DMS 273 (cell line): Measurements from ENCODE around the gene AHR.
"Not testable (repeated sequence)": the region's sequence is repeated elsewhere in the genome, so short reads cannot be mapped to it uniquely, and the experiment has no call there.

Experiments used
- DNase-seq: peaks from one replicate; lab custom pipeline; 2025; ENCODE audit not compliant: unreplicated experiment; lab: John Stamatoyannopoulos, UW

Gene AHR

DNA sequence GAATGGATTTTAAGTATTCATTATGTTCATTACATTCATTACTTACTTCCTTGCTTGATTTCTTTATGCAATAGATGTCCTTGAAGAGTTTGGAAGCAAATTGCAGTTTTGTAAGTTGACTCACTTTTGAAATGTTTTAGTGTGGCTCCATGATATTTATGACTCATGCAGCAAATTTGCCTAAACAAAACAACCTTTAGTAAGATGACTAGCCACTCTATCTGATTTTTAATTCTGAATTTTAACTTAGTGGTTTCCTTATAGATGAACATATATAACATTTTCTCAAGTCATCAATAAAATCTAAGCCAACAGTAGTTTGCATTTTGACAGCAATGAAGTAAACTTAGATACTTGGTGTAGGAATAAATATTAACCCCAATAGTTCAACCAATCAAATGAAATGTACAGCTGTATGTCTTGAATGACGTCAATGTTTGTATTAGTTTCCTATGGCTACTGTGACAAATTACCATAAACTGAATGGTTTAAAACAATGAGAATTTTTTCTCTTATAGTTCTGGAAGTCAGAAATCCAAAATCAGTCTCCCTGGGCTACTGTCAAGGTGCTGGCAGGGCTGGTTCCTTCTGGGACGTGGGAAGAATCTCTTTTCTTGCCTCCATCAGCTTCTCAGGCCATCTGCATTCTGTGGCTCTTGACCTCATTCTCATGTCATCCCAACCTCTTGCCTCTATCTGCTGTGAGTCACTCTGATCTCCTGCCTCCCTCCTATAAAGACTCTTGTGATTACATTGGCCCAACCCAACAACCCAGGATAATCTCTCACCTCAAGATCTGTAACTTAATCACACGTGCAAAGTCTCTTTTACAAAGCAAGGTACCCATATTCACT lies 73.4 kb downstream of the AHR start:
- DNase-seq, result no peak

- no peak for DNase-seq
Measured at GRCh38 chr7:17374157-17374556, 75.7 kb downstream of the AHR start.

GRCh38 chr7:17374654-17375053 lies 76.2 kb downstream of the AHR start:
- DNase-seq, result no peak

DNA sequence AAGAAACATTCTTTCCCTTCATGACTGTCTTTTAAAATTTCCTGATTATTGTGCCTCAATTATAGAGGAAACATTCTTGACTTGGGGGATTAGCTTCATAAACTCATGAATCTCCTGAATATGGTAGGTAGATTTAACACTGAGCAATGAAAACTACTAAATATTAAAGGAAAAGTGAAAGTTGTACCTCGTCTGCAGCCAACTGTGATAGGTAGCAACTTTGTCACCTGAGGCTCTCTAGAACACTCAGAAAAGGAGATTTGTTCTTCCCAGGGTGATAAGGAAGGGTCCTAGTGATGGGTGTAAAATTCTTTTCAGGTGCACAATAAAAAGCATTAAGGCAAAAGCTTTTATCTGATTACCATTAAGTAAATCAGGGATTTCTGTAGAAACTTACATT lies 78.1 kb downstream of the AHR start:
- no peak for DNase-seq

DNA sequence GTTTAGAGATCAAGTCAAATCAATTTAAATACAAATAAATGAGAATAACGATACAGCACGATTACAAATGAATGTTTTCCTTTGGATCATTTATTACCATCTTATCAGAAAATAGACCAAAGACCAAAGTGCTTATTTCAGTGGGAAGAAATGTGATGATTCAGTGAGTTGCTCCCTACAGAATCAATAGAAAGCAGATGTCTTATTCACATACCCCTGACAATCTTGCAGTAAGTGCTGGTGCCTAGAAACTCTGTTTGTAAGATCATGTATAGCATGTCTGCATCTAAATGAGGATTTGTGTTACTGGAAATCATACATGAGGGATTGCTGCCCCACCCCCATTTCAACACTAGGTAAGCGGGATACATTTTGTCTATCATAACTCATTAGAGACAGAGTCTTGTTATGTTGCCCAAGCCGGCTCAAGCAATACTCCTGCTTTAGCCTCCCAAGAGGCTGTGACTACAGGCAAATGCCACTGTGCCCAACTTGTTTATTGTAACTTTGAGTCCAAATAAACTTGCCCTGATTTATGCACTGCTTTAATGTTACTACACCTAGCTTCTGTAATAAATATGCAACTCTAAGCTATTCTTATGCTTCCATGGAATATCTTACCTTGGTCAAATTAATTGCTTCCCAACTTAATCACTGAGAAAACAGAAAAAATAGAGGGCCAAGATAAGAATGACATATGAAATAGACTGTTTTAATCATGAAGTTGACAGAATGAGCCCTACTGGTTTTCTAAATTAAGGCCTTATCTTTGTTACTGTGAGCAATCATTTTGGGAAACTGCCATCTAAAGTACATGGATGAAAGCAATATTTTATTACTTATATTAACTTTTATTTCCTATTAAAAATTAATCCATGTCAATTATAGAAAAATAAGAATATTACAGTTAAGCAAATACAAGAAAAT lies 82.5 kb downstream of the AHR start:
- DNase-seq, result no peak

DNA sequence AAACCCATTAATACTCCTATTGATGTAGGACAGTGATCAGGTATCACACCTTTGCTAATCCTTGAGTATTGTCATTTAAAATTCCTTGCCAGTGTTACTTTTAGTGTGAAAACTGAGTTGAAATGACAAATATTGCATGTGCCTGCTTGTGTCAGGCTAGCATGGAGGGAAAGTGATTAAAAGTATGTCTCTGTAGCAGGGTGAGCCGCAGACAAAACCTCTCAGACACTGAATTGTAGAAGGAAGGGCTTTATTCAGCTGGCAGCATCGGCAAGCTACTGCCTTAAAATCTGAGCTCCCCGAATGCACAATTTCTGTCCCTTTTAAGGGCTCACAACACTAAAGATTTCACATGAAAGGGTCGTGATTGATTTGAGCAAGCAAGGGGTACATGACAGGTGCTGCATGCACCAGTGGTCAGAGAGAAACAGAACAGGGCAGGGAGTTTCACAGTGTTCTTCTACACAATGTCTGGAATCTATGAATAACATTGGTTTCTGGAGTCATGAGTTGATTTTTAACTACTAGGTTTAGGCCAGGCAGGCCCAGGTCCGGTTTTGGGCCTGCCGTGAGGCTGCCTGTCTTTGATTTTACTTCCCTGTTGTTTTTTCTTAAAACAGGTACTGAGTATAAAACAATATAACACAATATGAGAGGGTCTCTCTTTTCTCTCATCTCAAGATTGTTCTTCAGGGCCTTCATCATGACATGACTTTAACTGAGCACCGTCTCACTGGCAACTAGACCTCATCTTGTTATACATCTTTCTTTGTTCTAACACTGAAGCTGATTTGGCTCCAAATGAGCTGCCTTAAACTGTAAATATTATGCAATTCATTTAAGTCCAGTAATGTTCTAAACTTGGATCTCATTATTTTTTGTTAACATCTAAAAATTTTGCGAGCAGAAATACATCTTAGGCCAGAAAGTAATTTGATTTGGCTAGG lies 84.2 kb downstream of the AHR start:
- DNase-seq, result not testable (repeated sequence)

- DNase-seq, result no peak
Measured at GRCh38 chr7:17384400-17384799, 85.9 kb downstream of the AHR start.

GRCh38 chr7:17385612-17386011 lies 87.2 kb downstream of the AHR start:
- no peak for DNase-seq

DNA sequence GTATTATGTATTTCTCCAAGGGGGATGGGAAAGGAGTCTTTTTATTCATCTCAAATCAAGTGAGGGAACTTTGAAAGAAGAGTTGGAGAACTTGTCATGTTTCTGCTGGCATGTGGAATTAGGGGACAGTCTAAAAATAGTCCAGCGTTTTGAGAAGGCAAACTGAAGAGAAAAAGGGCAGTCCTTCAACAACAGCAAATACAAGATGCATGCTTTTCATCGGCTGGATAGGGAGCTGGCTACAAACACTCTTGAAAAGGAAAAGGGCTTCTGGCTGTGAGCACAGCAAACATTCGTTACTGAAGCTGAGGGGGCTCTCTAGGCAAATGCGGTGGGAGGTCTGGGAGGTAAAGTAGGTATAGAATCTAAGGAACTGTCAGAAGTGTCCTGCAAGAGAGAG lies 91.9 kb downstream of the AHR start:
- DNase-seq, result no peak

DNA sequence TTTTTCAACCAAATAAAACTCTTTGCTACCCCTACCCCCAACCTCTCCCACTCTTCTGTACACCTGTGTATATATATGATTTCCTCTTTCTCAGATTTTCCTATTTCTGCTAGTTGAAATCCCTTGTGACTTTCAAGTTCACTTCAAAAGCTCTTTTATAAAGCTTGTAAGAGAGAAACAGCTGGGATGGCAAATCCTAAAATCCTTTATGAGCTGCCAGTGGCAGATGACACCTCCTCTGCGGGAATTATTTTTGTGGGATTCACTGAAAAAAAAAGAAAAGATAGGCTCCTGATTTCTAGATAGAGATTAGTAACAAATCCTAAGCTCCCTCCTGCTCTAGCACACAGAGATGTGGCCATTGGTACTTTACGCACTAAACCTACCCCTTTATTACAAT lies 92.9 kb downstream of the AHR start:
- DNase-seq, result no peak

GRCh38 chr7:17392846-17393245 lies 94.4 kb downstream of the AHR start:
- no peak for DNase-seq

DNA sequence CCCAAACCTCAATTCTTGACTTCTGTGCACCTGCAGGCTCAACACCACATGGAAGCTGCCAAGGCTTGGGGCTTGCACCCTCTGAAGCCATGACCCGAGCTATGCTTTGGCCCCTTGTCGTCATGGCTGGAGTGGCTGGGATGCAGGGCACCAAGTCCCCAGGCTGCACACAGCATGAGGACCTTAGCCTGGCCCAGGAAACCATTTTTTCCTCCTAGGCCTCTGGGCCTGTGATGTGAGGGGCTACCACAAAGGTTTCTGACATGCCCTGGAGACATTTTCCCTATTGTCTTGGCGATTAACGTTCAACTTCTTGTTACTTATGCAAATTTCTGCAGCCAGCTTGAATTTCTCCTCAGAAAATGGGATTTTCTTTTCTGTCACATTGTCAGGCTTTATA lies 96.1 kb downstream of the AHR start:
- DNase-seq, result not testable (repeated sequence)
